ENCODE data around the gene CIBAR2.

Gene CIBAR2

GRCh38 chr16:85134789-85135142 lies 22.5 kb upstream of the CIBAR2 start:
- Histone ChIP-seq H3K4me1 (ENCODE audit: control insufficient read depth in 1 of 2, insufficient read depth in 2 of 2, low read length in 2 of 2) (peaks cover 19 to 37% of the 10 kb centered on the region in 2 donors), H3K27me3 (ENCODE audit: low read depth, low read length) (no peaks in the 10 kb centered on the region), H3K36me3 (ENCODE audit: control insufficient read depth in 1 of 2, insufficient read depth in 2 of 2, low read length in 2 of 2) (no peaks in the 10 kb centered on the region), H3K9me3 (ENCODE audit: control insufficient read depth in 1 of 2, low read length in 2 of 2) (no peaks in the 10 kb centered on the region), H3K27ac (ENCODE audit: low read length) (no peak overlapping the region), H3K4me3 (ENCODE audit: low read depth in 1 of 2, low read length in 2 of 2) (no peak overlapping the region)

GRCh38 chr16:85134076-85134788 lies 22.0 kb upstream of the CIBAR2 start:
- H3K36me3 ChIP-seq (ENCODE audit: control insufficient read depth in 1 of 2, insufficient read depth in 2 of 2, low read length in 2 of 2): no peaks in the 10 kb centered on the region
- H3K9me3 ChIP-seq (ENCODE audit: control insufficient read depth in 1 of 2, low read length in 2 of 2): no peaks in the 10 kb centered on the region
- no peak overlapping the region for H3K27ac ChIP-seq (ENCODE audit: low read length)
- no peaks in the 10 kb centered on the region for H3K27me3 ChIP-seq (ENCODE audit: low read depth, low read length)
- no peak overlapping the region for H3K4me3 ChIP-seq (ENCODE audit: low read depth in 1 of 2, low read length in 2 of 2)
- H3K4me1 ChIP-seq (ENCODE audit: control insufficient read depth in 1 of 2, insufficient read depth in 2 of 2, low read length in 2 of 2): peaks cover 19 to 39% of the 10 kb centered on the region in 2 donors

- H3K4me3 ChIP-seq (ENCODE audit: low read depth in 1 of 2, low read length in 2 of 2): no peak overlapping the region
- H3K4me1 ChIP-seq (ENCODE audit: control insufficient read depth in 1 of 2, insufficient read depth in 2 of 2, low read length in 2 of 2): peaks cover 19 to 34% of the 10 kb centered on the region in 2 donors
These were observed 21.0 kb upstream of the CIBAR2 start for GRCh38 chr16:85133290-85133599.

GRCh38 chr16:85132456-85133289 lies 20.4 kb upstream of the CIBAR2 start:
- H3K9me3 ChIP-seq (ENCODE audit: control insufficient read depth in 1 of 2, low read length in 2 of 2): no peaks in the 10 kb centered on the region

More at GRCh38 chr16:85133290-85133599, 21.0 kb upstream of the CIBAR2 start:
- no peak overlapping the region for H3K27ac ChIP-seq (ENCODE audit: low read length)
- H3K27me3 ChIP-seq (ENCODE audit: low read depth, low read length): no peaks in the 10 kb centered on the region
- H3K36me3 ChIP-seq (ENCODE audit: control insufficient read depth in 1 of 2, insufficient read depth in 2 of 2, low read length in 2 of 2): no peaks in the 10 kb centered on the region
- no peaks in the 10 kb centered on the region for H3K9me3 ChIP-seq (ENCODE audit: control insufficient read depth in 1 of 2, low read length in 2 of 2)

GRCh38 chr16:85130705-85131028 lies 18.4 kb upstream of the CIBAR2 start:
- no peak overlapping the region for H3K4me3 ChIP-seq (ENCODE audit: low read depth in 1 of 2, low read length in 2 of 2)
- peak overlapping the region; percentile 28 for H3K27ac ChIP-seq (ENCODE audit: low read length)
- H3K9me3 ChIP-seq (ENCODE audit: control insufficient read depth in 1 of 2, low read length in 2 of 2): no peaks in the 10 kb centered on the region
- H3K27me3 ChIP-seq (ENCODE audit: low read depth, low read length): no peaks in the 10 kb centered on the region
- no peaks in the 10 kb centered on the region for H3K36me3 ChIP-seq (ENCODE audit: control insufficient read depth in 1 of 2, insufficient read depth in 2 of 2, low read length in 2 of 2)
- peaks cover 15 to 26% of the 10 kb centered on the region in 2 donors for H3K4me1 ChIP-seq (ENCODE audit: control insufficient read depth in 1 of 2, insufficient read depth in 2 of 2, low read length in 2 of 2)

More at GRCh38 chr16:85132456-85133289, 20.4 kb upstream of the CIBAR2 start:
- no peaks in the 10 kb centered on the region for H3K27me3 ChIP-seq (ENCODE audit: low read depth, low read length)
- H3K27ac ChIP-seq (ENCODE audit: low read length): no peak overlapping the region
- H3K36me3 ChIP-seq (ENCODE audit: control insufficient read depth in 1 of 2, insufficient read depth in 2 of 2, low read length in 2 of 2): no peaks in the 10 kb centered on the region
- no peak overlapping the region for H3K4me3 ChIP-seq (ENCODE audit: low read depth in 1 of 2, low read length in 2 of 2)
- H3K4me1 ChIP-seq (ENCODE audit: control insufficient read depth in 1 of 2, insufficient read depth in 2 of 2, low read length in 2 of 2): peaks cover 17 to 29% of the 10 kb centered on the region in 2 donors

- H3K36me3 ChIP-seq (ENCODE audit: control insufficient read depth in 1 of 2, insufficient read depth in 2 of 2, low read length in 2 of 2): no peaks in the 10 kb centered on the region
- no peaks in the 10 kb centered on the region for H3K27me3 ChIP-seq (ENCODE audit: low read depth, low read length)
- no peak overlapping the region for H3K4me3 ChIP-seq (ENCODE audit: low read depth in 1 of 2, low read length in 2 of 2)
- H3K4me1 ChIP-seq (ENCODE audit: control insufficient read depth in 1 of 2, insufficient read depth in 2 of 2, low read length in 2 of 2): peaks cover 15 to 26% of the 10 kb centered on the region in 2 donors
- H3K9me3 ChIP-seq (ENCODE audit: control insufficient read depth in 1 of 2, low read length in 2 of 2): no peaks in the 10 kb centered on the region
- peak overlapping the region; percentile 28 for H3K27ac ChIP-seq (ENCODE audit: low read length)
These were observed 17.8 kb upstream of the CIBAR2 start for GRCh38 chr16:85129876-85130704.

GRCh38 chr16:85128079-85128837 lies 16.0 kb upstream of the CIBAR2 start:
- H3K27ac ChIP-seq (ENCODE audit: low read length): no peak overlapping the region
- H3K27me3 ChIP-seq (ENCODE audit: low read depth, low read length): no peaks in the 10 kb centered on the region
- H3K4me3 ChIP-seq (ENCODE audit: low read depth in 1 of 2, low read length in 2 of 2): no peak overlapping the region
- peaks cover 15 to 26% of the 10 kb centered on the region in 2 donors for H3K4me1 ChIP-seq (ENCODE audit: control insufficient read depth in 1 of 2, insufficient read depth in 2 of 2, low read length in 2 of 2)
- no peaks in the 10 kb centered on the region for H3K36me3 ChIP-seq (ENCODE audit: control insufficient read depth in 1 of 2, insufficient read depth in 2 of 2, low read length in 2 of 2)
- H3K9me3 ChIP-seq (ENCODE audit: control insufficient read depth in 1 of 2, low read length in 2 of 2): no peaks in the 10 kb centered on the region

- no peak overlapping the region for H3K27ac ChIP-seq (ENCODE audit: low read length)
- H3K36me3 ChIP-seq (ENCODE audit: control insufficient read depth in 1 of 2, insufficient read depth in 2 of 2, low read length in 2 of 2): no peaks in the 10 kb centered on the region
- no peaks in the 10 kb centered on the region for H3K9me3 ChIP-seq (ENCODE audit: control insufficient read depth in 1 of 2, low read length in 2 of 2)
- no peaks in the 10 kb centered on the region for H3K27me3 ChIP-seq (ENCODE audit: low read depth, low read length)
- no peak overlapping the region for H3K4me3 ChIP-seq (ENCODE audit: low read depth in 1 of 2, low read length in 2 of 2)
- H3K4me1 ChIP-seq (ENCODE audit: control insufficient read depth in 1 of 2, insufficient read depth in 2 of 2, low read length in 2 of 2): peaks cover 15 to 26% of the 10 kb centered on the region in 2 donors
These were observed 15.1 kb upstream of the CIBAR2 start for GRCh38 chr16:85127379-85127723.

GRCh38 chr16:85126705-85127378 lies 14.6 kb upstream of the CIBAR2 start:
- Histone ChIP-seq H3K27ac (ENCODE audit: low read length) (no peak overlapping the region), H3K36me3 (ENCODE audit: control insufficient read depth in 1 of 2, insufficient read depth in 2 of 2, low read length in 2 of 2) (no peaks in the 10 kb centered on the region), H3K9me3 (ENCODE audit: control insufficient read depth in 1 of 2, low read length in 2 of 2) (no peaks in the 10 kb centered on the region), H3K4me3 (ENCODE audit: low read depth in 1 of 2, low read length in 2 of 2) (no peak overlapping the region), H3K4me1 (ENCODE audit: control insufficient read depth in 1 of 2, insufficient read depth in 2 of 2, low read length in 2 of 2) (peaks cover 15 to 26% of the 10 kb centered on the region in 2 donors), H3K27me3 (ENCODE audit: low read depth, low read length) (no peaks in the 10 kb centered on the region)

- Histone ChIP-seq H3K9me3 (ENCODE audit: control insufficient read depth in 1 of 2, low read length in 2 of 2) (no peaks in the 10 kb centered on the region), H3K27me3 (ENCODE audit: low read depth, low read length) (no peaks in the 10 kb centered on the region), H3K4me3 (ENCODE audit: low read depth in 1 of 2, low read length in 2 of 2) (no peak overlapping the region), H3K4me1 (ENCODE audit: control insufficient read depth in 1 of 2, insufficient read depth in 2 of 2, low read length in 2 of 2) (peaks cover 15 to 26% of the 10 kb centered on the region in 2 donors), H3K27ac (ENCODE audit: low read length) (no peak overlapping the region), H3K36me3 (ENCODE audit: control insufficient read depth in 1 of 2, insufficient read depth in 2 of 2, low read length in 2 of 2) (no peaks in the 10 kb centered on the region)
These were observed 14.1 kb upstream of the CIBAR2 start for GRCh38 chr16:85126394-85126704.

Measured in muscle layer of duodenum (tissue), 2 donors.